Spinal cord (tissue), 10 donors: ENCODE results near the gene LRP1. TPM values are rescaled to one million over a fixed set of nuclear protein-coding genes. Genes with fewer than 3 reads are reported as not detected.
A peak's percentile ranks its signal among the peaks of the same experiment; 100 is the strongest.

Source experiments
- DNase-seq, 6 donors: peaks; one replicate each; pipeline versions ENCODE4 v3.0.0 to v3.0.0-alpha.2; 2013 to 2015; ENCODE audit warnings: low spot score in 6 of 6, low read depth in 4 of 6
- H3K27ac ChIP-seq: one replicate; pipeline ENCODE4 v1.5.1; 2013; ENCODE audit warnings: low read depth, low read length, control low read depth
- H3K27me3 ChIP-seq: one replicate; pipeline ENCODE4 v1.6.1; 2013; ENCODE audit warnings: low read length; ENCODE audit not compliant: control insufficient read depth, insufficient read depth
- H3K36me3 ChIP-seq: one replicate; pipeline ENCODE4 v1.6.1; 2013; ENCODE audit warnings: low read length; ENCODE audit not compliant: control insufficient read depth, insufficient read depth
- H3K4me1 ChIP-seq: one replicate; pipeline ENCODE4 v1.6.1; 2013; ENCODE audit warnings: low read length; ENCODE audit not compliant: control insufficient read depth, insufficient read depth
- H3K4me3 ChIP-seq: one replicate; pipeline ENCODE4 v1.5.1; 2013; ENCODE audit warnings: low read depth, low read length, control low read depth
- H3K9me3 ChIP-seq: one replicate; pipeline ENCODE4 v1.6.1; 2013; ENCODE audit warnings: low read length; ENCODE audit not compliant: control insufficient read depth, insufficient read depth
- WGBS: methylation state at CpG from one replicate; pipeline ENCODE4 v1.1.5; 2013; ENCODE audit warnings: missing lambda C conversion rate; ENCODE audit not compliant: insufficient coverage; 5-methylcytosine and 5-hydroxymethylcytosine counted together
- polyA plus RNA-seq, 2 donors: library from polyadenylated mRNA; unstranded; fragments of 120-200 nt; gene quantifications; one replicate each; pipeline ENCODE4 v1.2.1, GENCODE V29; 2013; ENCODE audit not compliant: insufficient read length in 2 of 2
- total RNA-seq, 2 donors: library from RNA; depleted of rRNA in 1 of 2; stranded (reverse); fragments of 120-200 nt in 1 of 2; fragments of >200 nt in 1 of 2; gene quantifications; one replicate each; pipeline versions ENCODE4 v1.2.3 to v1.2.4, GENCODE V29; 2013 to 2014
- donor health status: healthy.

The LRP1 gene
- total and polyA plus RNA-seq, 4 donors, result 182 to 319 (median 239) TPM

DNA sequence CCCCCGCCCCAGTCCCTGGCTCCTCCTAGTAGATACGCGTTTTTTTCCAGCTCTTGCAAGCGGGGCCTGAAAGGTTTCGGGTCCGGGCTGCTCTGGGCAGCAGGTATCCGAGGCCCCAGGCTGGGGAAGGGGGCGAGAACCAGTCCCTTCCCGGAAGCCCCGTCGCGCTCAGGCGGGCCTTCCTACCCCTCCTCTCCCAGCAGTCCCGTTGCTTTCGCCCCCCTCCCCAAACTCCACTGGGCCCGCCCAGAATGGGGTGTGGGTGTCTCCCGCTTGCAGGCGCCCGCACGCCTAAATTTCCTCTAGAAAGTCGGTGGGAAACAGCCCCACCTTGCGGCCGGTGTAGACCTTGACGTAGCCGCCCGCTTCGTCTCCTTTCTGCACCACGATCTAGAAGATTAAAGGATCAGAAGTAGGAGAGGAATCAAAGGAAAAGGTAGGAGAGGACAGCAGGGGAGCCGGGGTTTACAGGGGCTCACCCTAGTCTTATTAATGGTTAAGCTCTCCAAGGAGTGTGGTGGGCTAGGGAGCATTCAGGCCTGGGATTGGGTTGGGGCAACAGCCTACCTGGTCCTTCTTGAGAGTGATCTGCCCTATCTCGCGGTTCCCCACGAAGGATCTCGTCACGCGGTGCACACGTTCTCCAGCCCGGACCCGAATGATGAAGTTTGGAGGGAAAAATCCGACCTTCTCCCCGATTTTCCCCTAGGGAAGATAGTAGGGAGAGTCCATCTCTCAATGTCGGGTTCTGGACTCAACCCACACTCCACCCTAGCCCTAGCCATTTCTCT lies 115.4 kb downstream of the LRP1 start:
- peak overlapping the region; percentile 38 for H3K4me3 ChIP-seq
- H3K27me3 ChIP-seq, result peaks cover 50% of the 10 kb centered on the region
- H3K27ac ChIP-seq, result no peak overlapping the region
- no peaks in the 10 kb centered on the region for H3K9me3 ChIP-seq
- no peaks in the 10 kb centered on the region for H3K36me3 ChIP-seq
- DNase-seq, result peak in 2 of 6 donors; percentile 89 to 90
- peaks cover 55% of the 10 kb centered on the region for H3K4me1 ChIP-seq
- WGBS, result 5% methylated on average over 26 of the region's 41 CpGs

- Histone ChIP-seq H3K4me3 (no peak overlapping the region), H3K27me3 (peaks cover 45% of the 10 kb centered on the region), H3K27ac (no peak overlapping the region), H3K36me3 (no peaks in the 10 kb centered on the region), H3K4me1 (peaks cover 49% of the 10 kb centered on the region), H3K9me3 (no peaks in the 10 kb centered on the region)
- DNase-seq, result no peak
- WGBS, result no CpG with 5 or more reads among the region's 6 CpGs
These were observed 116.0 kb downstream of the LRP1 start for GRCh38 chr12:57244312-57244696.

DNA sequence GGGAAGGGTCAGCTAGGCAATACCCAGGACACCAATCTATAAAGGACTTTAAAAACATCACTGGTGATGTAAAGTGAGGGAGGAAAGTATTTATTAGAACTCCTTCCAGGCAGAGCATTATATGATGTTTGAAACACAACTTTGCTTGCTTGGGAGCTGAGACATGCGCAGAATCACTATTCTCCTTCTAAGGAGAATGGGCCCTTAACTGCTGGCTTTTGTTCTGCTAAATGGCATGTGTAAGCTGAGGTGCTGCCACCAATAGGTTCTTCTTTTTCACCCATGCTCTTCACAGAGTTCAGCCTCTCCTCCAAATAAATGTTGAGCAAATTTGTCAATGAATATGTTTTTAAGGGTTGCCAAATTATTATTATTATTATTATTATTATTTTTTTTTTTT lies 118.8 kb downstream of the LRP1 start:
- Histone ChIP-seq H3K4me1 (peaks cover 24% of the 10 kb centered on the region), H3K36me3 (peaks cover 2% of the 10 kb centered on the region), H3K27me3 (peaks cover 18% of the 10 kb centered on the region), H3K4me3 (no peak overlapping the region), H3K9me3 (no peaks in the 10 kb centered on the region), H3K27ac (no peak overlapping the region)
- peak in 1 of 6 donors; percentile 46 for DNase-seq
- 100% methylated on average over 1 of the region's 1 CpG for WGBS

GRCh38 chr12:57248934-57249742 lies 120.9 kb downstream of the LRP1 start:
- no peaks in the 10 kb centered on the region for H3K27me3 ChIP-seq
- WGBS, result 83% methylated on average over 1 of the region's 7 CpGs
- H3K4me3 ChIP-seq, result no peak overlapping the region
- DNase-seq, result no peak
- peaks cover 3% of the 10 kb centered on the region for H3K4me1 ChIP-seq
- H3K36me3 ChIP-seq, result peaks cover 6% of the 10 kb centered on the region
- H3K9me3 ChIP-seq, result no peaks in the 10 kb centered on the region
- no peak overlapping the region for H3K27ac ChIP-seq

- no peaks in the 10 kb centered on the region for H3K9me3 ChIP-seq
- no peak for DNase-seq
- H3K27ac ChIP-seq, result no peak overlapping the region
- H3K27me3 ChIP-seq, result no peaks in the 10 kb centered on the region
- H3K4me1 ChIP-seq, result no peaks in the 10 kb centered on the region
- no CpG with 5 or more reads among the region's 3 CpGs for WGBS
- H3K36me3 ChIP-seq, result peaks cover 15% of the 10 kb centered on the region
- no peak overlapping the region for H3K4me3 ChIP-seq
These were observed 122.3 kb downstream of the LRP1 start for GRCh38 chr12:57250541-57250940.

DNA sequence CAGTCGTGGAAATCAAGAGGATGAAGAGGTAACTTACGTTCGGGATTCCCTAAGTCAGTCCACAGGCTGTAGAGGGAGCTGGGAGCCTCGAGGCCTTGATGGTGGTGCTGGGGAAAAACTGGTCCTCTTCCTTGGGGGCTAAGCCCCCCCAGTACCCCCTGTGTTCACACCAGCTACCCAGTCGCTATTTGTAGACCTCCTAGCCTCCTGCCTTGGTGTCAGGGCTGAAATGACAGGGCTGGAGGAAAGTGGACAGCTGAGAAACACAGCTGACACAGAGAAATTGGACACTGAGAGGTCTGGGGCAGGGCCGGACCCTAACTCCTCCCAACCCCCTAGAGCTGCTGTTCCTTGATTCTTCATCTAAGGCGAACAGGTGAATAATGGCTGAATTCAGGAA lies 122.7 kb downstream of the LRP1 start, which contains the start of gene STAC3:
STAC3 (minus strand) TSS at position 232 of the 400 bp plus-strand sequence. CDS start 1,551 bp downstream, outside the sequence.
- WGBS, result 53% methylated on average over 4 of the region's 7 CpGs
- H3K36me3 ChIP-seq, result peaks cover 19% of the 10 kb centered on the region
- H3K27me3 ChIP-seq, result no peaks in the 10 kb centered on the region
- DNase-seq, result no peak
- no peaks in the 10 kb centered on the region for H3K4me1 ChIP-seq
- H3K4me3 ChIP-seq, result no peak within 1 kb of the TSS
- H3K9me3 ChIP-seq, result no peaks in the 10 kb centered on the region
- no peak within 1 kb of the TSS for H3K27ac ChIP-seq

DNA sequence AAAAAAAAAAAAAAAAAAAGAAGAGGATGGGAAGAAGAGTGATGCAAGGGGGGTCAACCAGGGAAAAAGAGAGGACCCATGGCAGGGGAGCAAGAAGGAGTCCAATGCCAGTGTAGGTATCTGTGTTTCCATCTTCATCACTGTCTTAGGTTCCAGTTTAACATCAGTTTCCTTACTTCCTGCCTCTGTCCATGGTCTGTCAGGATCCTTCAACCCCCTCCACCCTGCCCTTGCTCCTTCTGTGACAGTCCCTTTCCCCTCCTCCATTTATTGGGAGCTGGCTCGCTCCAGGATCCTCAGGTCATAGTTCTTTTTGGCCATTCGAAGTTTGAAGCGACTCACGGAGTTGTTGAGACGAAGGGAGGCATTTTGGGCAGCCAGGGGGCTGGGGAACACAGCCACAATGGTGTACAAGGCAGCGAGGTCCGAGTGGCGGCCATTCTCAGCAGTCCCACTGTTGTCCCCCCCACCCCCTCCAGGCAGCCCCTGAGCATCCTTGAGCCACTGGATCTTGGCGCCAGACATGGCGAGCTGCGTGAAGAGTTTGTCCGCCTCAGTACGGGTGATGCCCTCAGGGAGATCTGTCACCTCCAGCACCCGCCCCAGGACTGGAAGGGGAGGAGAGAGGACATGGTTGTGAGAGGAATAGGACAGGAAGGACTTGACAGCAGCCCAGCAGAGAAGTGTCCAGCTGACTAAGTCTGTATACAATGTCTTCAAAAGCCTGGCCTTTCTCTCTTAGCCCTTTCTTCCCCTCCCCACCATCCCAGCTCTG lies 126.4 kb downstream of the LRP1 start:
- no peak for DNase-seq
- H3K9me3 ChIP-seq, result no peaks in the 10 kb centered on the region
- H3K27ac ChIP-seq, result no peak overlapping the region
- H3K36me3 ChIP-seq, result peaks cover 42% of the 10 kb centered on the region
- no peak overlapping the region for H3K4me3 ChIP-seq
- H3K27me3 ChIP-seq, result no peaks in the 10 kb centered on the region
- no peaks in the 10 kb centered on the region for H3K4me1 ChIP-seq
- WGBS, result 97% methylated on average over 13 of the region's 14 CpGs

DNA sequence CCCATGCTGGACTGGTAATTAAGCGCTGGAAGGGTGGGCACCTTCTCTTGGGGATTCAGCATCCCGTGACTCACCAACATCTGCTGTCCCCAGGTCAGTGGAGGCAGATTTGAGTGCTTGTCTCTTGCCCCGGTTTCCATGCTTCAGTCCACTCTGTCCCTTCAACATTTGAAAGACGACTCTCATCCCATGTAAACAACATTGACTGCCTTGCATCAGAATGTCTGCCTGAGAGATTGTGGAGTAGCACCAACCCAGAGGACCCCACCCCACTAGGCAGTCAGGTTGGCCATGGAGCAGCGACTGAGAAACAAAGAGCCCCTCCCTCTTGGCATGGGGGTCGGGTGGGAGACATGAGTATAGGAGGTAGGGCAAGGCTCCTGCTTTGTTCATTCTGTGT lies 127.6 kb downstream of the LRP1 start:
- Histone ChIP-seq H3K36me3 (peaks cover 46% of the 10 kb centered on the region), H3K27me3 (no peaks in the 10 kb centered on the region), H3K9me3 (no peaks in the 10 kb centered on the region), H3K4me1 (no peaks in the 10 kb centered on the region), H3K4me3 (no peak overlapping the region), H3K27ac (no peak overlapping the region)
- no peak for DNase-seq
- 98% methylated on average over 4 of the region's 6 CpGs for WGBS
